HepG2 (cell line): ENCODE results near the gene GRK6. TPM values are rescaled to one million over a fixed set of nuclear protein-coding genes. Genes with fewer than 3 reads are reported as not detected.

Experiments
- HDAC6 ChIP-seq: fragments of 200-600 bp; sonication (generic); IDR thresholded peaks from 2 replicates; pipeline ENCODE4 v1.7.0; 2017; ENCODE audit warnings: mild to moderate bottlenecking, antibody characterized with exemption, low read length, low read depth
- MATR3 ChIP-seq: sonication (generic); formaldehyde crosslinking; IDR thresholded peaks from 2 replicates; pipeline ENCODE4 v1.4.0; 2020; ENCODE audit warnings: missing genetic modification reagents
- POLR2AphosphoS5 ChIP-seq: IDR thresholded peaks from 2 replicates; pipeline ENCODE4 v1.6.1; 2012; ENCODE audit warnings: low read depth, low read length
- TEAD3 ChIP-seq: optimal IDR thresholded peaks from 2 replicates; pipeline ENCODE3; 2016; ENCODE audit warnings: borderline replicate concordance
- ZNF256 ChIP-seq: sonication (generic); formaldehyde crosslinking; conservative IDR thresholded peaks from 2 replicates; pipeline ENCODE4 v1.4.0; 2020; ENCODE audit warnings: missing genetic modification reagents
- ZNF318 ChIP-seq: sonication (generic); formaldehyde crosslinking; IDR thresholded peaks from 2 replicates; pipeline ENCODE4 v1.4.0; 2020; ENCODE audit warnings: mild to moderate bottlenecking, missing genetic modification reagents
- ZNF335 ChIP-seq: sonication (generic); formaldehyde crosslinking; IDR thresholded peaks from 2 replicates; pipeline ENCODE4 v1.4.0; 2020; ENCODE audit warnings: missing genetic modification reagents
- ZNF407 ChIP-seq: sonication (generic); formaldehyde crosslinking; IDR thresholded peaks from one replicate; pipeline ENCODE4 v1.5.1; 2020; ENCODE audit warnings: mild to moderate bottlenecking, missing genetic modification reagents; ENCODE audit errors: not compliant biosample characterization
- ZNF773 ChIP-seq: sonication (generic); formaldehyde crosslinking; IDR thresholded peaks from 2 replicates; pipeline ENCODE4 v1.4.0; 2020; ENCODE audit warnings: missing genetic modification reagents, borderline replicate concordance
- polyA plus RNA-seq, 8 experiments: library from polyadenylated mRNA; depleted of rRNA in 3 of 8; stranded (reverse) in 7 of 8; unstranded in 1 of 8; fragments of >200 nt; fragmentation: Illumina TruSeq in 4 of 8; extraction: Trizol in 4 of 8; gene quantifications; 2 replicates each; pipeline versions ENCODE4 v1.2.1 to v1.2.3, GENCODE V29; 2011 to 2016; ENCODE audit warnings: low read depth in 4 of 8, missing spikeins in 1 of 8, mixed read lengths in 1 of 8; ENCODE audit not compliant: insufficient read depth in 1 of 8
- total RNA-seq, 5 experiments: library from RNA; depleted of rRNA; stranded (reverse); fragments of >200 nt; fragmentation: Illumina TruSeq; extraction: Trizol; gene quantifications; 2 replicates each; pipeline ENCODE4 v1.2.3, GENCODE V29; 2016; ENCODE audit warnings: low read depth in 1 of 5
- TF ChIP-seq, protein P1 (sequence below): sonication (generic); formaldehyde crosslinking; IDR thresholded peaks from 2 replicates; pipeline ENCODE4 v1.4.0; 2020; ENCODE audit warnings: missing genetic modification reagents, borderline replicate concordance

Gene GRK6
- total and polyA plus RNA-seq, 2 of the 13 experiments (the other 11 are each of a cell fraction or from before 2014, with no cell fraction given): 13.2 to 19.9 TPM

- no peak for TF ChIP-seq ZNF407 (CRISPR knock-in tag)
- no peak for TF ChIP-seq ZNF318 (CRISPR knock-in tag)
- TF ChIP-seq MATR3 (CRISPR knock-in tag): no peak
- no peak for TF ChIP-seq ZNF773 (CRISPR knock-in tag)
- TF ChIP-seq, protein P1, sequence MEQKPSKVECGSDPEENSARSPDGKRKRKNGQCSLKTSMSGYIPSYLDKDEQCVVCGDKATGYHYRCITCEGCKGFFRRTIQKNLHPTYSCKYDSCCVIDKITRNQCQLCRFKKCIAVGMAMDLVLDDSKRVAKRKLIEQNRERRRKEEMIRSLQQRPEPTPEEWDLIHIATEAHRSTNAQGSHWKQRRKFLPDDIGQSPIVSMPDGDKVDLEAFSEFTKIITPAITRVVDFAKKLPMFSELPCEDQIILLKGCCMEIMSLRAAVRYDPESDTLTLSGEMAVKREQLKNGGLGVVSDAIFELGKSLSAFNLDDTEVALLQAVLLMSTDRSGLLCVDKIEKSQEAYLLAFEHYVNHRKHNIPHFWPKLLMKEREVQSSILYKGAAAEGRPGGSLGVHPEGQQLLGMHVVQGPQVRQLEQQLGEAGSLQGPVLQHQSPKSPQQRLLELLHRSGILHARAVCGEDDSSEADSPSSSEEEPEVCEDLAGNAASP (CRISPR knock-in tag): no peak; the same call in 1 of the 2 replicates
- TF ChIP-seq ZNF335 (CRISPR knock-in tag): no peak
- peak; percentile 59 for TF ChIP-seq TEAD3 (CRISPR knock-in tag)
- TF ChIP-seq ZNF256: no peak
- 0 out of 2 replicates have a peak, but pooled peaks have one; percentile 22 for TF ChIP-seq POLR2AphosphoS5
- no peak for TF ChIP-seq HDAC6
Observed at GRCh38 chr5:177455661-177456590, 29.4 kb downstream of the GRK6 start (continued).
